ENCODE measurements around the gene RBM4.

DNA sequence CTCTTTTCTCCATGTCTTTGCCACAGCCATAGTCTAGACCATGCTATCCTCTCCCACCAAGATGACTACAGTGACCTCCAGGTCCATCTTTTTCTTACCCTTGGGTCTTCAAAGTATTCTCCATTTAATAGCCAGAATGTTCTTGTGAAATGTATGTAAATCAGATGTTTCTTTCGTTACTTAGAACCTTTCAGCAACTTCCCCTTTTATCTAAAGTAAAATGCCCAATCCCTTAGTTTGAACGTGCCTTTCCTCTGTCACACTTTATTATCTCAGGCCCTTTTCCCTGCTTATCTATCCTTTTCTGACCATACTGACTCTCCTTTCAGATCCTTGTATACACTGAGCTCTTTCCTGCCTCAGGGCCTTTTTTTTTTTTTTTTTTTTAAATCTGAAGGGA lies 21.3 kb downstream of the RBM4 start:
- TF ChIP-seq, protein P1, sequence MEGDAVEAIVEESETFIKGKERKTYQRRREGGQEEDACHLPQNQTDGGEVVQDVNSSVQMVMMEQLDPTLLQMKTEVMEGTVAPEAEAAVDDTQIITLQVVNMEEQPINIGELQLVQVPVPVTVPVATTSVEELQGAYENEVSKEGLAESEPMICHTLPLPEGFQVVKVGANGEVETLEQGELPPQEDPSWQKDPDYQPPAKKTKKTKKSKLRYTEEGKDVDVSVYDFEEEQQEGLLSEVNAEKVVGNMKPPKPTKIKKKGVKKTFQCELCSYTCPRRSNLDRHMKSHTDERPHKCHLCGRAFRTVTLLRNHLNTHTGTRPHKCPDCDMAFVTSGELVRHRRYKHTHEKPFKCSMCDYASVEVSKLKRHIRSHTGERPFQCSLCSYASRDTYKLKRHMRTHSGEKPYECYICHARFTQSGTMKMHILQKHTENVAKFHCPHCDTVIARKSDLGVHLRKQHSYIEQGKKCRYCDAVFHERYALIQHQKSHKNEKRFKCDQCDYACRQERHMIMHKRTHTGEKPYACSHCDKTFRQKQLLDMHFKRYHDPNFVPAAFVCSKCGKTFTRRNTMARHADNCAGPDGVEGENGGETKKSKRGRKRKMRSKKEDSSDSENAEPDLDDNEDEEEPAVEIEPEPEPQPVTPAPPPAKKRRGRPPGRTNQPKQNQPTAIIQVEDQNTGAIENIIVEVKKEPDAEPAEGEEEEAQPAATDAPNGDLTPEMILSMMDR (IDR thresholded peaks at IDR 0.05): no peak
- no peak for TF ChIP-seq POLR2A (IDR thresholded peaks at IDR 0.05)
